Testis (tissue), 2 donors: Measurements from ENCODE around the gene MED26.

ENCODE experiments used
- CTCF ChIP-seq, 3 experiments: fragments of 450-650 bp in 2 of 3; fragments of 200-600 bp in 1 of 3; sonication (generic) in 1 of 3; IDR thresholded peaks; one replicate each; pipeline ENCODE4 v1.5.1; 2016 to 2019; ENCODE audit warnings: antibody characterized with exemption in 3 of 3, mild to moderate bottlenecking in 2 of 3, moderate library complexity in 1 of 3
- POLR2A ChIP-seq: fragments of 450-650 bp; IDR thresholded peaks from one replicate; pipeline ENCODE4 v1.6.1; 2017; ENCODE audit warnings: antibody characterized with exemption, mild to moderate bottlenecking, moderate library complexity

DNA sequence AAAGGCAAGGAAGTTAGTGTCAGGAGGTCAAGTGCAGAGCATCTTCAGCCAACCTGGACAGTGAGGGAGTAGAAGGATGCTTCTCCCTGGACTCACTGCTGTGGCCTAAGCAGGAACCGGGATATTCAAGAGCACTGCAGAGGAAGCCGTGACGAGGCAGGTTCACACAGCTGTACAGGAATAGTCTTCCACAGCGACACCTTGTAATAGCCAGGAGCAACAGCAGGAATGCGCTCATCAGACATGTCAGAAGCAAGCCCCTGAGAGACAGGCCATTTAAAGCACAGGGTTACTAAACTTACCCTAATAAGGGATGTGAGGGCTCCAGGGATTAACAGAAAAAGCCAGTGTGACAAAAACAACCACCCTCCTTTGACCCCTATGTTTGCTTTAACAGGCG lies 3.5 kb upstream of the MED26 start:
- TF ChIP-seq CTCF (IDR thresholded peaks at IDR 0.05) (no peak), POLR2A (no peak)
